HEK293 (cell line): Measurements from ENCODE around the gene FAM25A.

ENCODE experiments used
- CTCF ChIA-PET: fragments of 350-600 bp; formaldehyde crosslinking; extraction: SDS; loops from one replicate; lab custom pipeline; 2021; ENCODE audit warnings: antibody characterized with exemption; lab: Yijun Ruan, JAX
- POLR2A ChIA-PET: fragments of 300-600 bp; formaldehyde crosslinking; extraction: SDS; loops from one replicate; lab custom pipeline; 2020; ENCODE audit warnings: antibody characterized with exemption, inconsistent platforms; lab: Yijun Ruan, JAX
- H3K27ac ChIP-seq: fragments of 200-500 bp; sonication (Bioruptor generic); 2 replicates; pipeline ENCODE4 v1.5.1; 2014; ENCODE audit warnings: low read depth, low read length, control low read depth, inconsistent platforms; ENCODE audit errors: extremely low read depth
- H3K36me3 ChIP-seq, 2 experiments: fragments of 200-500 bp in 1 of 2; sonication (Bioruptor generic) in 1 of 2; 1 replicate in 1 of 2; 2 replicates in 1 of 2; pipeline ENCODE4 v1.5.1; 2014 to 2017; ENCODE audit warnings: inconsistent platforms in 2 of 2, low read length in 2 of 2; ENCODE audit not compliant: control insufficient read depth in 2 of 2, insufficient read depth in 1 of 2
- H3K4me1 ChIP-seq: fragments of 200-500 bp; sonication (Bioruptor generic); 2 replicates; pipeline ENCODE4 v1.5.1; 2014; ENCODE audit warnings: mild to moderate bottlenecking, low read length, inconsistent platforms; ENCODE audit not compliant: control insufficient read depth, insufficient read depth
- H3K4me3 ChIP-seq: 2 replicates; pipeline ENCODE4 v1.5.1; 2011; ENCODE audit warnings: low read depth, mild to moderate bottlenecking, control low read depth, low read length, moderate library complexity
- H3K9me3 ChIP-seq: fragments of 200-500 bp; sonication (Bioruptor generic); 2 replicates; pipeline ENCODE4 v1.5.1; 2014; ENCODE audit warnings: low read depth, low read length, inconsistent platforms; ENCODE audit not compliant: control insufficient read depth, insufficient read depth
- KLF1 ChIP-seq: fragments of 450-650 bp; formaldehyde crosslinking; IDR thresholded peaks from 2 replicates; pipeline ENCODE4 v1.5.1; 2016; ENCODE audit warnings: missing biosample characterization, missing genetic modification characterization
- SCRT2 ChIP-seq: fragments of 450-650 bp; formaldehyde crosslinking; IDR thresholded peaks from 2 replicates; pipeline ENCODE4 v1.5.1; 2016; ENCODE audit warnings: missing biosample characterization, missing genetic modification characterization
- ZNF121 ChIP-seq: fragments of 450-650 bp; formaldehyde crosslinking; IDR thresholded peaks from 2 replicates; pipeline ENCODE4 v1.5.1; 2016; ENCODE audit warnings: missing biosample characterization, missing genetic modification characterization
- ZNF133 ChIP-seq: fragments of 450-650 bp; formaldehyde crosslinking; IDR thresholded peaks from 2 replicates; pipeline ENCODE4 v1.5.1; 2016; ENCODE audit warnings: missing biosample characterization, missing genetic modification characterization
- ZNF155 ChIP-seq: fragments of 450-650 bp; formaldehyde crosslinking; IDR thresholded peaks from 2 replicates; pipeline ENCODE4 v1.5.1; 2016; ENCODE audit warnings: missing biosample characterization, missing genetic modification characterization
- ZNF221 ChIP-seq: fragments of 450-650 bp; formaldehyde crosslinking; IDR thresholded peaks from 2 replicates; pipeline ENCODE4 v1.5.1; 2017; ENCODE audit warnings: missing biosample characterization, missing genetic modification characterization, borderline replicate concordance
- ZNF239 ChIP-seq: fragments of 450-650 bp; formaldehyde crosslinking; IDR thresholded peaks from 2 replicates; pipeline ENCODE4 v1.5.1; 2016; ENCODE audit warnings: missing biosample characterization, missing genetic modification characterization
- ZNF837 ChIP-seq: fragments of 450-650 bp; formaldehyde crosslinking; IDR thresholded peaks from 2 replicates; pipeline ENCODE4 v1.5.1; 2016; ENCODE audit warnings: missing biosample characterization, missing genetic modification characterization
- TF ChIP-seq, protein P1 (sequence below): fragments of 450-650 bp; formaldehyde crosslinking; IDR thresholded peaks from 2 replicates; pipeline ENCODE4 v1.5.1; 2016; ENCODE audit warnings: missing biosample characterization, missing genetic modification characterization
- TF ChIP-seq, protein P2 (sequence below): fragments of 450-650 bp; formaldehyde crosslinking; IDR thresholded peaks from 2 replicates; pipeline ENCODE4 v1.5.1; 2017; ENCODE audit warnings: missing biosample characterization, missing genetic modification characterization
- TF ChIP-seq, protein P3 (sequence below): fragments of 450-650 bp; formaldehyde crosslinking; IDR thresholded peaks from 2 replicates; pipeline ENCODE4 v1.5.1; 2016; ENCODE audit warnings: missing biosample characterization, missing genetic modification characterization

The FAM25A gene

GRCh38 chr10:86971232-86971991 lies 48.7 kb upstream of the FAM25A start (continued):
- TF ChIP-seq, protein P1, sequence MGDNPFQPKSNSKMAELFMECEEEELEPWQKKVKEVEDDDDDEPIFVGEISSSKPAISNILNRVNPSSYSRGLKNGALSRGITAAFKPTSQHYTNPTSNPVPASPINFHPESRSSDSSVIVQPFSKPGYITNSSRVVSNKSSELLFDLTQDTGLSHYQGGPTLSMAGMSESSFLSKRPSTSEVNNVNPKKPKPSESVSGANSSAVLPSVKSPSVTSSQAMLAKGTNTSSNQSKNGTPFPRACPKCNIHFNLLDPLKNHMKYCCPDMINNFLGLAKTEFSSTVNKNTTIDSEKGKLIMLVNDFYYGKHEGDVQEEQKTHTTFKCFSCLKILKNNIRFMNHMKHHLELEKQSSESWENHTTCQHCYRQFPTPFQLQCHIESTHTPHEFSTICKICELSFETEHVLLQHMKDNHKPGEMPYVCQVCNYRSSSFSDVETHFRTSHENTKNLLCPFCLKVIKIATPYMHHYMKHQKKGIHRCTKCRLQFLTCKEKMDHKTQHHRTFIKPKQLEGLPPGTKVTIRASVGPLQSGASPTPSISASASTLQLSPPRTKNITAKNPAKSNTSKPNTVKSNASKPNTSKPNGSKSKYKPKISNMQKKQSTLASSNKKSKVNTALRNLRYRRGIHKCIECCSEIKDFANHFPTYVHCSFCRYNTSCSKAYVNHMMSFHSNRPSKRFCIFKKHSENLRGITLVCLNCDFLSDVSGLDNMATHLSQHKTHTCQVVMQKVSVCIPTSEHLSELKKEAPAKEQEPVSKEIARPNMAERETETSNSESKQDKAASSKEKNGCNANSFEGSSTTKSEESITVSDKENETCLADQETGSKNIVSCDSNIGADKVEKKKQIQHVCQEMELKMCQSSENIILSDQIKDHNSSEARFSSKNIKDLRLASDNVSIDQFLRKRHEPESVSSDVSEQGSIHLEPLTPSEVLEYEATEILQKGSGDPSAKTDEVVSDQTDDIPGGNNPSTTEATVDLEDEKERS, result no peak
- TF ChIP-seq ZNF155 (tag by site-specific recombination) (no peak), KLF1 (tag by site-specific recombination) (peak; percentile 94), ZNF837 (tag by site-specific recombination) (no peak), ZNF239 (tag by site-specific recombination) (no peak), ZNF121 (no peak)
- TF ChIP-seq, protein P2, sequence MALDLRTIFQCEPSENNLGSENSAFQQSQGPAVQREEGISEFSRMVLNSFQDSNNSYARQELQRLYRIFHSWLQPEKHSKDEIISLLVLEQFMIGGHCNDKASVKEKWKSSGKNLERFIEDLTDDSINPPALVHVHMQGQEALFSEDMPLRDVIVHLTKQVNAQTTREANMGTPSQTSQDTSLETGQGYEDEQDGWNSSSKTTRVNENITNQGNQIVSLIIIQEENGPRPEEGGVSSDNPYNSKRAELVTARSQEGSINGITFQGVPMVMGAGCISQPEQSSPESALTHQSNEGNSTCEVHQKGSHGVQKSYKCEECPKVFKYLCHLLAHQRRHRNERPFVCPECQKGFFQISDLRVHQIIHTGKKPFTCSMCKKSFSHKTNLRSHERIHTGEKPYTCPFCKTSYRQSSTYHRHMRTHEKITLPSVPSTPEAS (tag by site-specific recombination), result no peak
- TF ChIP-seq, all 188 proteins: peak for 4

GRCh38 chr10:86972613-86973380 lies 47.3 kb upstream of the FAM25A start:
- TF ChIP-seq SCRT2 (0 out of 2 replicates have a peak, but pooled peaks have one; percentile 24), ZNF221 (tag by site-specific recombination) (no peak)
- TF ChIP-seq, all 188 proteins: peak for 1
- no peak overlapping the region for H3K4me3 ChIP-seq
- ChIA-PET POLR2A (no interaction called here), CTCF (no interaction called here)
- H3K4me1 ChIP-seq, result peaks cover 2% of the 10 kb centered on the region; the same call in 1 of the 2 replicates
- H3K36me3 ChIP-seq, result no peaks in the 10 kb centered on the region
- H3K9me3 ChIP-seq, result no peaks in the 10 kb centered on the region
- H3K27ac ChIP-seq, result no peak overlapping the region

GRCh38 chr10:86974484-86974883 lies 45.6 kb upstream of the FAM25A start:
- ChIA-PET CTCF (interaction anchor here (0.7 to 0.9 kb wide), 2 partner anchors 13 to 30 kb away, joined by 3 to 4 read pairs; no protein-coding TSS in a partner anchor), POLR2A (no interaction called here)
- peaks cover 2% of the 10 kb centered on the region; the same call in 1 of the 2 replicates for H3K4me1 ChIP-seq
- H3K4me3 ChIP-seq, result no peak overlapping the region
- TF ChIP-seq SCRT2 (no peak), ZNF133 (tag by site-specific recombination) (no peak)
- TF ChIP-seq, protein P3, sequence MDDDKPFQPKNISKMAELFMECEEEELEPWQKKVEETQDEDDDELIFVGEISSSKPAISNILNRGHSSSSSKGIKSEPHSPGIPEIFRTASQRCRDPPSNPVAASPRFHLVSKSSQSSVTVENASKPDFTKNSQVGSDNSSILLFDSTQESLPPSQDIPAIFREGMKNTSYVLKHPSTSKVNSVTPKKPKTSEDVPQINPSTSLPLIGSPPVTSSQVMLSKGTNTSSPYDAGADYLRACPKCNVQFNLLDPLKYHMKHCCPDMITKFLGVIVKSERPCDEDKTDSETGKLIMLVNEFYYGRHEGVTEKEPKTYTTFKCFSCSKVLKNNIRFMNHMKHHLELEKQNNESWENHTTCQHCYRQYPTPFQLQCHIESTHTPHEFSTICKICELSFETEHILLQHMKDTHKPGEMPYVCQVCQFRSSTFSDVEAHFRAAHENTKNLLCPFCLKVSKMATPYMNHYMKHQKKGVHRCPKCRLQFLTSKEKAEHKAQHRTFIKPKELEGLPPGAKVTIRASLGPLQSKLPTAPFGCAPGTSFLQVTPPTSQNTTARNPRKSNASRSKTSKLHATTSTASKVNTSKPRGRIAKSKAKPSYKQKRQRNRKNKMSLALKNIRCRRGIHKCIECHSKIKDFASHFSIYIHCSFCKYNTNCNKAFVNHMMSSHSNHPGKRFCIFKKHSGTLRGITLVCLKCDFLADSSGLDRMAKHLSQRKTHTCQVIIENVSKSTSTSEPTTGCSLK, result no peak
- H3K36me3 ChIP-seq, result no peaks in the 10 kb centered on the region
- no peak overlapping the region for H3K27ac ChIP-seq
- no peaks in the 10 kb centered on the region for H3K9me3 ChIP-seq
